Nephron (organoid): ENCODE results near the gene GNA15.

ENCODE experiments used
- H3K27ac Mint-ChIP-seq, 3 experiments: 2 replicates each; pipeline ENCODE4 v1.8.0; 2020; ENCODE audit warnings: mixed read lengths in 3 of 3, mild to moderate bottlenecking in 2 of 3, moderate library complexity in 1 of 3
- H3K27me3 Mint-ChIP-seq: 2 replicates; pipeline ENCODE4 v1.8.0; 2021; ENCODE audit warnings: low read depth, mild to moderate bottlenecking, moderate library complexity, mixed read lengths
- H3K36me3 Mint-ChIP-seq: 2 replicates; pipeline ENCODE4 v1.8.0; 2020; ENCODE audit warnings: low read depth, mixed read lengths
- H3K4me1 Mint-ChIP-seq: 2 replicates; pipeline ENCODE4 v1.8.0; 2020; ENCODE audit warnings: mixed read lengths
- H3K4me3 Mint-ChIP-seq, 3 experiments: 2 replicates each; pipeline ENCODE4 v1.8.0; 2020; ENCODE audit warnings: mild to moderate bottlenecking in 3 of 3, mixed read lengths in 3 of 3, moderate library complexity in 2 of 3
- H3K9me3 Mint-ChIP-seq: 2 replicates; pipeline ENCODE4 v1.8.0; 2020; ENCODE audit warnings: mixed read lengths
- TF ChIP-seq, protein P1 (sequence below), 3 experiments: fragments of 200-600 bp; sonication (generic); IDR thresholded peaks; one replicate each; pipeline ENCODE4 v1.5.0; 2021; ENCODE audit warnings: antibody characterized with exemption in 3 of 3; ENCODE audit not compliant: unreplicated experiment in 3 of 3

Gene GNA15

DNA sequence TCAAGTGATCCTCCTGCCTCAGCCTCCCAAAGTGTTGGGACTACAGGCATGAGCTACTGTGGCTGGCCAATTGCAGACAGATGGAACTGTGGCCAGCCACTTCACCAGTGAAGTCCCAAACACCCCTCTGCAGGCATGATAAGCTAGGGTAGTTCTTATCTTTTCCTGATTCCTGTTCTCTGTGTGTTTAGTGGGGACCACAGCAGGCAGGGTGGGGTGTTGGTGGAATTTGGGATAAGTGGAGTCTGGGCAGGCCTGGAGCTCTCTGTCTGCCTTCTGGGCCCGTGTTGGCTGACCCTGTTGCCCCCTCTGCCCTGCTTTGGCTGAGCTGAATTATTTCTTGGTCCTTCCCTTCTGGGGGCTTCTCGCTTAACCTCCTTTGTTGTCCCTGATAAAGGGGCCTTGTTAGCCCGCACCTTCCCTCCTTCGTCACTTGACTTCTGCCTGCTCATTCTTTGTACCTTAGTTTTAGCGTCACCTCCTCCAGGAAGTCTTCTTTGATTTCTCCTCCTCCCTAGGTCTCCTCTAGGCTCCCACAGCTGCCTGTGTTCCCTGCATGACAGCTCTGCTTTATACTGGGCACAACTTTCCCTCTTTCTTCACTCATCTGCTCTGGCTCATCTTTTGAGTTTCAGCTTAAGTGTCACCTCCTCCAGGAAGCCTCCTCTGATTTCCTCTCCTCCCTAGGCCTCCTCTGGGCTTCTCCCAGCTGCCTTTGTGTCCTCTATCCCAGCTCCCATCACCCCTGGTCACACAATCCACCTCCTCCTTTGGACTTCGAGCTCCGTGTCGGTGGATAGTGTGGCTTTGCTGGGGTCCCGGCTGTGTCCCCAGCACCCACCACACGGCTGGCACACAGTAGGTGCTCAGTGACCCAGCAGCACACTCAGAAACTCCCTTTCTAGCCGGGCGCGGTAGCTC is 48.1 kb downstream of the GNA15 start:
- H3K27me3 Mint-ChIP-seq = peaks cover 4% of the 10 kb centered on the region
- peak overlapping the region; percentile 93 to 97 (median 96) for H3K4me3 Mint-ChIP-seq
- no peaks in the 10 kb centered on the region for H3K36me3 Mint-ChIP-seq
- TF ChIP-seq, protein P1, sequence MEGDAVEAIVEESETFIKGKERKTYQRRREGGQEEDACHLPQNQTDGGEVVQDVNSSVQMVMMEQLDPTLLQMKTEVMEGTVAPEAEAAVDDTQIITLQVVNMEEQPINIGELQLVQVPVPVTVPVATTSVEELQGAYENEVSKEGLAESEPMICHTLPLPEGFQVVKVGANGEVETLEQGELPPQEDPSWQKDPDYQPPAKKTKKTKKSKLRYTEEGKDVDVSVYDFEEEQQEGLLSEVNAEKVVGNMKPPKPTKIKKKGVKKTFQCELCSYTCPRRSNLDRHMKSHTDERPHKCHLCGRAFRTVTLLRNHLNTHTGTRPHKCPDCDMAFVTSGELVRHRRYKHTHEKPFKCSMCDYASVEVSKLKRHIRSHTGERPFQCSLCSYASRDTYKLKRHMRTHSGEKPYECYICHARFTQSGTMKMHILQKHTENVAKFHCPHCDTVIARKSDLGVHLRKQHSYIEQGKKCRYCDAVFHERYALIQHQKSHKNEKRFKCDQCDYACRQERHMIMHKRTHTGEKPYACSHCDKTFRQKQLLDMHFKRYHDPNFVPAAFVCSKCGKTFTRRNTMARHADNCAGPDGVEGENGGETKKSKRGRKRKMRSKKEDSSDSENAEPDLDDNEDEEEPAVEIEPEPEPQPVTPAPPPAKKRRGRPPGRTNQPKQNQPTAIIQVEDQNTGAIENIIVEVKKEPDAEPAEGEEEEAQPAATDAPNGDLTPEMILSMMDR (IDR thresholded peaks at IDR 0.05; ENCODE audit: unreplicated experiment in 3 of 3) = no peak
- peaks cover 13% of the 10 kb centered on the region for H3K4me1 Mint-ChIP-seq
- no peaks in the 10 kb centered on the region for H3K9me3 Mint-ChIP-seq
- no peak overlapping the region for H3K27ac Mint-ChIP-seq

DNA sequence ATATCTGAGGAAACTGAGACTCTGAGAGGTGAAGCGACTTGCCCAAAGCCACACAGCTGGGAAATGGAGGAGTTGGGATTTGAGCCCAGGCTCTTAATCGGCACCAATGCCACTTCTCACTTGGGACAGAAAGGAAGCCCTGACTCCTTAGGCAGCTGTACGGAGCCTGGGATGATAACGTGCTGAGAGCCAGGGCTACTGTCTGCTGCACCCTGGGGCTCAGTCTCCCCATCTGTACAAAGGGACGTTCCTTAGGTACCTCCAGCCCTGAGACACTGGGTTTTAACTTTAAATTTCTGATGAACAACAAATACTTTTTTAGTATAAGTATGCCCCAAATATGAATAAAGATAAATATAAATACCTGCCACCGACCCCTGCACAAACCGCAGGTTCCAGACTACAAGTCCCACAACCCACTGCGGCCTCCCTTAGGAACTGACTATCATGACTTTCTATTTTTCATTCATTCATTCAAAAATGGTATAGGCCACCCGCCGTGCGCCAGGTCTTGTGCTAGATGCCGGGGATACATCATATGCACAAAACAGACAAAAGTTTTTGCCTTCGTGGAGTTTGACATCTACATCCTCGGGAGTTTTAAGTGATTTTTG is 49.1 kb downstream of the GNA15 start:
- H3K9me3 Mint-ChIP-seq = no peaks in the 10 kb centered on the region
- TF ChIP-seq, protein P1 (IDR thresholded peaks at IDR 0.05; ENCODE audit: unreplicated experiment in 3 of 3) = no peak
- peak overlapping the region; percentile 94 to 98 (median 97) for H3K27ac Mint-ChIP-seq
- H3K4me1 Mint-ChIP-seq = peaks cover 13% of the 10 kb centered on the region
- H3K4me3 Mint-ChIP-seq = peak overlapping the region; percentile 93 to 97 (median 96)
- H3K36me3 Mint-ChIP-seq = no peaks in the 10 kb centered on the region
- peaks cover 4% of the 10 kb centered on the region for H3K27me3 Mint-ChIP-seq

DNA sequence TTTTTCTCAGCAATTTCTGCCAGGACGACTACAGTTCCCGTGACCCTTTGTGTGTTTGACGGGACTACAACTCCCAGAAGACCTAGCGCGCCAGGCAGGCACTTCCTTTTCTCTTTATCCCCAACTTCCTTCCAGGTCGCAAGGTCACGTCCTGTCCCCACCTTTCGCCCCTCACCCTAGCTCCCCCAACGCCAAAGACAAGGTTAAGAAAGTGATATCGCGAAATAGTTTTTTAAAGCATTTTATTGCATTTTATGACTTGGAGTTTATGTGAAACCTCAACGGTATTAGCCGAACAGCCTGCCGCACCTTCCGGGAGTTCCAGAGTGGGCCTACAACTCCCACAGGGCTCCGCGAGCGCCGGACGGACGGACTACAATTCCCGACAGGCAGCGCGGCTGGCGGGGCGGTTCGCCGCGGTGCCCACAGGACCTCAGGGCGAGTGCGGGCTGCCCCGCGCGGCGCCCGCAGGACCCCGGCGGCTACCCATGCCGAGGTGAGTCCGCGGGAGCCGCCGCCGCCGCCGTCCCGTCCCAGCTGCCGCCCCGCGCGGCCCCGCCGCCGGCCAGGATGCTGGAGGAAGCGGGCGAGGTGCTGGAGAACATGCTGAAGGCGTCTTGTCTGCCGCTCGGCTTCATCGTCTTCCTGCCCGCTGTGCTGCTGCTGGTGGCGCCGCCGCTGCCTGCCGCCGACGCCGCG is 49.8 kb downstream of the GNA15 start, which contains the start of gene NCLN:
TSS of gene NCLN (plus strand) at position 470 of the 699 bp plus-strand sequence. CDS start at position 571, 101 bp downstream.
- peaks cover 13% of the 10 kb centered on the region for H3K4me1 Mint-ChIP-seq
- TF ChIP-seq, protein P1 (IDR thresholded peaks at IDR 0.05; ENCODE audit: unreplicated experiment in 3 of 3) = no peak
- H3K27me3 Mint-ChIP-seq = peaks cover 4% of the 10 kb centered on the region
- H3K4me3 Mint-ChIP-seq = peak within 1 kb of the TSS; percentile 93 to 97 (median 96)
- no peaks in the 10 kb centered on the region for H3K36me3 Mint-ChIP-seq
- H3K27ac Mint-ChIP-seq = peak within 1 kb of the TSS; percentile 94 to 98 (median 97)
- H3K9me3 Mint-ChIP-seq = no peaks in the 10 kb centered on the region

DNA sequence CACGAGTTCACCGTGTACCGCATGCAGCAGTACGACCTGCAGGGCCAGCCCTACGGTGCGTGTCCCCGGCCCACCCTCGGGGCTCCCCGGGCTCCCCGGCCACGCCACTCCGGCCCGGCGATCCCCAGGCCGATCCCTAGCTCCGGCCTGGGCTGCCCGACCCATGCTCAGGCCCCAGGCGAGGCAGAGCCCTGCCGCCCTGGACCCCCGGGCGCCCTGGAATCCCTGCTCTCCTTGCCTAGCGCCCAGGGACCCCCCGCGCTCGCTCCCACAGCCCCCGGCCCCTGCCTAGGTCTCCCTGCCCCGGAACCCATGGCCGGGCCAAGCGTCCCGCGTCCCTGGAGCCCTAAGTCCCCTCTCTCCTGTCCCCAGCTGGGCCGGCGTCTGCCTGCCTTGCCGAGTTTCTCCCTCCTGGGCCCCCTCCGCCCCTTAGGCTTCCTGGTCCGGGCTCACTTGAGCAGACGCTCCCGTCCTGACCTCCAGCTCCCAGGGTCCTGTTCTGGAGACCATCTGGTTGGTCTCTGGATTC is 50.4 kb downstream of the GNA15 start:
- TF ChIP-seq, protein P1 (IDR thresholded peaks at IDR 0.05; ENCODE audit: unreplicated experiment in 3 of 3) = no peak
- H3K4me1 Mint-ChIP-seq = peaks cover 13% of the 10 kb centered on the region
- H3K4me3 Mint-ChIP-seq = peak overlapping the region; percentile 90 to 96 (median 93)
- H3K27ac Mint-ChIP-seq = peak overlapping the region in 2 of 3 experiments; percentile 63 to 74
- no peaks in the 10 kb centered on the region for H3K36me3 Mint-ChIP-seq
- peaks cover 4% of the 10 kb centered on the region for H3K27me3 Mint-ChIP-seq
- H3K9me3 Mint-ChIP-seq = no peaks in the 10 kb centered on the region

DNA sequence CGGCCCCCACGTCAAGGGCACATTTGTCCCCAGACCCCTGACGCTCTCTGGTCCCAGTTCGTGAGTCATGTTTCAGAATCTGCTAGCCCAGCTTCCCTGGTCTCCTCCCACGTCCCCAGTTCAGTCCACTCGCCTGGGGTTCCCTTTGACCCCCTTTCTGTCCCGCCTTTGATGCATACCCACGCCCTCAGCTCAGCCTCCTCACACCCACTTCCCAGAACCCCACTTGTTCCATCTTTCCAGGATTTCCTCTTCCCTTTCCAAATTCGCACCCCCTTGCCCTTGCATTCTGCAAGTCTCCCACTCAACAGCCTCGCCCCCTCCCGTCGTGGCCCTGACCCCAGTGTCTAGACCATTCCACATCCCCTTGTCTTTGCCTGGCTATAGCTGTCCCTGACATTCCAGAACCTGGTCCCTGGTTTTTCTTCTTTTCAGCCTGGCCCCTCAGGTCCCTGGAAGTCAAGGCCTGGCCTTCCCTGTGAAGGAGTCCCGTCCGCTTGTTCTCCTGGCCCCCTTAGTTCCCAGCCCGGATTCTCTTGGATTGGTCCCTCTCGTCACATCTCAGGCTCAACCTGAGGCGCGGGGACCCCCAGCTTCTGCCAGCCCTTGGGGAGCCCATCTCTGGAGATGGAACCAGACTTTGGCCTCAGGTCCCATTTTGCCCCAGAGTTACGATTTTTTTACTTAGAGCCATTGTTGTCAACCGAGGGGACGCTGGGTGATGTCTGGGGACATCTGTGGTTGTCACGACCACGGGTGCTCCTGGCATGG is 51.2 kb downstream of the GNA15 start:
- peaks cover 4% of the 10 kb centered on the region for H3K27me3 Mint-ChIP-seq
- H3K4me1 Mint-ChIP-seq = peaks cover 13% of the 10 kb centered on the region
- no peaks in the 10 kb centered on the region for H3K36me3 Mint-ChIP-seq
- H3K27ac Mint-ChIP-seq = peak overlapping the region; percentile 13 to 74 (median 63)
- no peaks in the 10 kb centered on the region for H3K9me3 Mint-ChIP-seq
- peak overlapping the region; percentile 90 to 96 (median 93) for H3K4me3 Mint-ChIP-seq
- TF ChIP-seq, protein P1 (IDR thresholded peaks at IDR 0.05; ENCODE audit: unreplicated experiment in 3 of 3) = no peak
